ENCODE data around the gene HESX1. TPM values are rescaled to one million over a fixed set of nuclear protein-coding genes. Genes with fewer than 3 reads are reported as not detected.

The HESX1 gene
- total and polyA plus RNA-seq, 2 donors from 2014 or later = 0.79 to 2.1 TPM

- Histone ChIP-seq H3K4me1 (ENCODE audit: control insufficient read depth in 2 of 3, insufficient read depth in 2 of 3, low read depth in 1 of 3, low read length in 3 of 3) (peaks cover 22 to 48% (median 42%) of the 10 kb centered on the region in 3 donors), H3K27ac (ENCODE audit: low read depth in 2 of 2, low read length in 2 of 2) (peak overlapping the region in 1 of 2 donors; percentile 21), H3K9me3 (ENCODE audit: control insufficient read depth in 2 of 3, insufficient read depth in 1 of 3, low read length in 3 of 3) (no peaks in the 10 kb centered on the region), H3K27me3 (ENCODE audit: control insufficient read depth, insufficient read depth, low read length) (no peaks in the 10 kb centered on the region), H3K4me3 (ENCODE audit: low read length in 3 of 3) (no peak overlapping the region), H3K36me3 (ENCODE audit: control insufficient read depth in 2 of 3, insufficient read depth in 3 of 3, low read length in 3 of 3) (no peaks in the 10 kb centered on the region), H3K9ac (ENCODE audit: low read length in 3 of 3) (no peak overlapping the region)
- FAIRE-seq = no peak
- DNase-seq = no peak
- intact Hi-C loops (cut with DNase I) = no loop called here
- TF ChIP-seq CTCF (IDR thresholded peaks at IDR 0.05; ENCODE audit: borderline replicate concordance, extremely low read depth, insufficient read depth) = no peak
These were observed 37.9 kb downstream of the HESX1 start for GRCh38 chr3:57161915-57162314.

- TF ChIP-seq CTCF (IDR thresholded peaks at IDR 0.05; ENCODE audit: borderline replicate concordance, extremely low read depth, insufficient read depth) = no peak
- Histone ChIP-seq H3K36me3 (ENCODE audit: control insufficient read depth in 2 of 3, insufficient read depth in 3 of 3, low read length in 3 of 3) (no peaks in the 10 kb centered on the region), H3K9ac (ENCODE audit: low read length in 3 of 3) (no peak overlapping the region), H3K4me1 (ENCODE audit: control insufficient read depth in 2 of 3, insufficient read depth in 2 of 3, low read depth in 1 of 3, low read length in 3 of 3) (peaks cover 23 to 47% (median 41%) of the 10 kb centered on the region in 3 donors), H3K27ac (ENCODE audit: low read depth in 2 of 2, low read length in 2 of 2) (peak overlapping the region; percentile 37 to 82), H3K27me3 (ENCODE audit: control insufficient read depth, insufficient read depth, low read length) (no peaks in the 10 kb centered on the region), H3K4me3 (ENCODE audit: low read length in 3 of 3) (peak overlapping the region in 1 of 3 donors; percentile 8), H3K9me3 (ENCODE audit: control insufficient read depth in 2 of 3, insufficient read depth in 1 of 3, low read length in 3 of 3) (no peaks in the 10 kb centered on the region)
- FAIRE-seq (no peak), DNase-seq (peak in 4 of 5 donors; percentile 41 to 81 (median 62))
- intact Hi-C loops (cut with DNase I) = no loop called here
These were observed 38.8 kb downstream of the HESX1 start for GRCh38 chr3:57160765-57161538.

- H3K9ac ChIP-seq (ENCODE audit: low read length in 3 of 3) = peak overlapping the region in 1 of 3 donors; percentile 3
- no peak for TF ChIP-seq CTCF (IDR thresholded peaks at IDR 0.05; ENCODE audit: borderline replicate concordance, extremely low read depth, insufficient read depth)
- no peak overlapping the region for H3K4me3 ChIP-seq (ENCODE audit: low read length in 3 of 3)
- peak overlapping the region; percentile 37 to 82 for H3K27ac ChIP-seq (ENCODE audit: low read depth in 2 of 2, low read length in 2 of 2)
- no peaks in the 10 kb centered on the region for H3K27me3 ChIP-seq (ENCODE audit: control insufficient read depth, insufficient read depth, low read length)
- intact Hi-C loops (cut with DNase I) = no loop called here
- H3K9me3 ChIP-seq (ENCODE audit: control insufficient read depth in 2 of 3, insufficient read depth in 1 of 3, low read length in 3 of 3) = no peaks in the 10 kb centered on the region
- no peak for FAIRE-seq
- H3K36me3 ChIP-seq (ENCODE audit: control insufficient read depth in 2 of 3, insufficient read depth in 3 of 3, low read length in 3 of 3) = no peaks in the 10 kb centered on the region
- H3K4me1 ChIP-seq (ENCODE audit: control insufficient read depth in 2 of 3, insufficient read depth in 2 of 3, low read depth in 1 of 3, low read length in 3 of 3) = peaks cover 28 to 43% (median 37%) of the 10 kb centered on the region in 3 donors
- DNase-seq = peak in 4 of 5 donors; percentile 62 to 83 (median 67)
These were observed 39.6 kb downstream of the HESX1 start for GRCh38 chr3:57160076-57160764.
